GM08714 (cell line): ENCODE results near the gene ARFGEF3.
"Not testable (repeated sequence)": the region's sequence is repeated elsewhere in the genome, so short reads cannot be mapped to it uniquely, and the experiment has no call there.

Source experiments
- H3K4me3 ChIP-seq: fragments of 200-500 bp; sonication (Bioruptor generic); 2 replicates; pipeline ENCODE4 v1.5.1; 2014; ENCODE audit warnings: mild to moderate bottlenecking, low read length, inconsistent platforms
- ZNF274 ChIP-seq: IDR thresholded peaks from 2 replicates; pipeline ENCODE4 v1.6.1; 2012; ENCODE audit warnings: mild to moderate bottlenecking, low read depth, low read length

The ARFGEF3 gene

GRCh38 chr6:138330763-138331162 is 169.0 kb downstream of the ARFGEF3 start:
- TF ChIP-seq ZNF274, result no peak
- no peak overlapping the region for H3K4me3 ChIP-seq

- TF ChIP-seq ZNF274, result no peak
- H3K4me3 ChIP-seq, result no peak overlapping the region
Measured at GRCh38 chr6:138331444-138331843, 169.7 kb downstream of the ARFGEF3 start.

DNA sequence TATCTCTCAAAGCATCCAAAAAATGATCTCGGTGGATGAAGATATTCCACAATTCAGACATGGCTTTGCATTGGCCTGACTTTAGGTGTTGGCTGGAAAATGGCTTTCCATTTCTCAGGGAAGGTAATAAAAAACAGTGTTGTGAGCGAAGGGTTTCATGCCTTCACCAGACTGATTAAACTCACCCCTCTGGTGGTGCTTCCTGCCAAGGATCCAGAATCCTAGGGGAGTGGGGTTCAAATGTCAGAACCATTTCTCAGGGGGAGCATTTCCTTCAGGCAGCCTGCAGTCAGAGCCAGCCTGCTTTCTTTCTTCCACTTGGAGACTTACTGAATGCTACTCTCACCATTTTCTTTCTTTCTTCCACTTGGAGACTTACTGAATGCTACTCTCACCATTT is 170.2 kb downstream of the ARFGEF3 start:
- H3K4me3 ChIP-seq, result no peak overlapping the region
- TF ChIP-seq ZNF274, result no peak

DNA sequence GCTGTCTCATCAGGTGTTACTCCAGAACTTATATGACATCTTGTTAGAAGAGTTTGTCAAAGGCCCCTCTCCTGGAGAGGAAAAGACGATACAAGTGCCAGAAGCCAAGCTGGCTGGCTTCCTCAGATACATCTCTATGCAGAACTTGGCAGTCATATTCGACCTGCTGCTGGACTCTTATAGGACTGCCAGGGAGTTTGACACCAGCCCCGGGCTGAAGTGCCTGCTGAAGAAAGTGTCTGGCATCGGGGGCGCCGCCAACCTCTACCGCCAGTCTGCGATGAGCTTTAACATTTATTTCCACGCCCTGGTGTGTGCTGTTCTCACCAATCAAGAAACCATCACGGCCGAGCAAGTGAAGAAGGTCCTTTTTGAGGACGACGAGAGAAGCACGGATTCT is 172.3 kb downstream of the ARFGEF3 start:
- TF ChIP-seq ZNF274, result no peak
- H3K4me3 ChIP-seq, result no peak overlapping the region

- H3K4me3 ChIP-seq, result no peak overlapping the region
- TF ChIP-seq ZNF274, result no peak
Measured at GRCh38 chr6:138334963-138335362, 173.2 kb downstream of the ARFGEF3 start.

DNA sequence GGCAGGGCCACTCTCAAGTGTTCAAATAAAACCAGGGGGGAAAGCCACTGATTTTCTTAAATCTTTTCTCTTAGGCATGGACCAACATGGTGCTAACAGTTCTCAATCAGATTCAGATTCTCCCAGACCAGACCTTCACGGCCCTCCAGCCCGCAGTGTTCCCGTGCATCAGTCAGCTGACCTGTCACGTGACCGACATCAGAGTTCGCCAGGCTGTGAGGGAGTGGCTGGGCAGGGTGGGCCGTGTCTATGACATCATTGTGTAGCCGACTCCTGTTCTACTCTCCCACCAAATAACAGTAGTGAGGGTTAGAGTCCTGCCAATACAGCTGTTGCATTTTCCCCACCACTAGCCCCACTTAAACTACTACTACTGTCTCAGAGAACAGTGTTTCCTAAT is 174.5 kb downstream of the ARFGEF3 start:
- no peak for TF ChIP-seq ZNF274
- no peak overlapping the region for H3K4me3 ChIP-seq

GRCh38 chr6:138337076-138337475 is 175.3 kb downstream of the ARFGEF3 start:
- no peak for TF ChIP-seq ZNF274
- H3K4me3 ChIP-seq, result no peak overlapping the region

DNA sequence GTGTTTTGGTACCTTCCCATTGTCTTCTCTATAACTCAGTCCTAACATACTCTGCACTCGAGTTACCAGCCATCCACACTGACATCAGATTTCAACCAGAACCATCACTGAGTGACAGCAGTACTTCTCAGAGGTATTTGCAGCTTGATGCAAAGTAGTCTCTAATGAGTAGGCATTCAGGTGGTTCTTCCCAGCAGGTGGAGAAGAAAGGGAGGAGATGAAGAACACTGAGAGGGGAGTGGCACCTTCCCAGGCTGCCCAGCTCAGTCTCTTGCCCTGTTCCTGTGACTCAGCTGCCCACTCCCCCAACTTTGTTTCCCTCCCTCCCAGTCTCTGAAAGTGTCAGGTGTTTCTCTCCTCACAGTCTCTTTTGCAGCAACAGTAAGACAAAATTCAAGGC is 177.3 kb downstream of the ARFGEF3 start:
- no peak for TF ChIP-seq ZNF274
- H3K4me3 ChIP-seq, result no peak overlapping the region

DNA sequence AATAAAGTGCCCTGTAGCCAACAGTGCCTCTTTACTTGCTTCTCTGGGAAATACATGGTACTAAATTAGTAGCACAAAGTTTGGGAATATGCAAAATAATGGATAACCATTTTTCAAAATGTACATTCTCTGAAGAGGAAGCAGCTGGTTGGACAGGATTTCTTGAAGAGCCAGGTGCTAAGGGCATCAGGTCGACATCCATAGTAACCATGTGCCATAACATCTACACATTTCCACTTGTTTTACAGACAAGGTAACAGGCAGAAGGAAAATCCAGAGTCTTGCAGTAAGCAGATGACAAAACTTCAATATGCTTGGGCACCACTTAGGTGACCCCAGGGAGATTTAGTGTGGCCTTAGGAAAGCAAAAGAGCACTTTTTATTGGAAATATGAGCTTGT is 179.4 kb downstream of the ARFGEF3 start:
- TF ChIP-seq ZNF274, result no peak
- no peak overlapping the region for H3K4me3 ChIP-seq

DNA sequence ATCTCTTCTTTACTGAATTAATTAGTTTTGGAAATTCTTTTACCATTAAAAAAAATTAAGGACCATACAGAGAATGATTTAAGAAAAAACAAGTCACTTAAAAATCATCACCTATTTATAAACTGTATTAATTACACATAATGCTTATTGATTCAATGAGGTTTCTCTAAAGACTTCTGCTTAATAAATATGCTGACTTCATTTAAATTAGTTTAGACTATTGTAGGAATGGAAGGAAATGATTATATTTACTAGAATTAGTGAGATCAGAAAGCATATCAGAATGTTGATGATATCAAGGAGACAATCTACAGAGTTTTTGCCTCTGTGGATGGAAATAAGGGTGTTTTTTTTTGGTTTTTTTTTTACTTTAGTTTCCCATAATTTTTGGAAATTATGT is 181.4 kb downstream of the ARFGEF3 start:
- no peak for TF ChIP-seq ZNF274
- H3K4me3 ChIP-seq, result no peak overlapping the region

GRCh38 chr6:138345565-138346285 is 184.0 kb downstream of the ARFGEF3 start:
- TF ChIP-seq ZNF274, result no peak
- H3K4me3 ChIP-seq, result no peak overlapping the region

DNA sequence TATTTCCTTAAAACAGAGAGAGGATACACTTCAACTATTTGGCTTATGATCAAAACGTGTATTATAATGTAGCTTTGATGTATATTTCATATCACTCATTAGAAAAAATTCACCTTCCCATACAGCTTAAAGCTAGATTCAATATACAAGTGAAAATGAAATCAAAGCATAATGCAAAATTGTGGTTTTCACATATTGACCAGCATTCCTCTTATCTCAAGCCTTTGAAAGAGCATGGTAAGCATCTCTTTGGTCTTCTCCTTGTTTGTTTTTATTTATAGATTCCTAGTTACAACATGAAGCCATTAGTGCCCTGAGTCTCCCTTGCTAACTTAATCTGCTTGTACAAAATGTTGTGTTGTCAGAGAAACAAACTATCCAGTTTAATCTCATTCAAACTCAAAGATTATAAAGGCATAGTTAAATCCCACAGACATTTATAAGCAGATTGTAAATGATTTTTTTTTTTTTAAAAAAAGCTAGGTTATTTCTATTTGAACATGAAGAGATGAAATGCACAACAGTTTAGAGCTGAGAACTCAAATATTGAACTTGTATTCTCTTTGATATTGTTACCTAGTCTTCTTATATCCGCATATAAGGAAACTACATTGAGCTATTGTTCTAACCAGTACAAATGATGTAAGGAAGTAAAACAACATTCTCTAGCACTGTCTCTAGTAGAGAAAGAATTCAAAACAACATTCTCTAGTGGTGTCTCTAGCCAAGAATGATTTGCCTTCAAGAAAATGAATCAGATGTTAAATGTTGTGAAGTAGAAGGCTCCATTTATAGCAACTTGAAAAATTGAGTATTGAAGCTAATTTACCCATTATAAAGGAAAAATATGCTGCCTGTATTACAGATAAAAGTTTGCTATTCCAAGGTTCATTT is 184.8 kb downstream of the ARFGEF3 start:
- TF ChIP-seq ZNF274, result no peak

GRCh38 chr6:138347864-138348263 is 186.1 kb downstream of the ARFGEF3 start:
- H3K4me3 ChIP-seq, result no peak overlapping the region
- no peak for TF ChIP-seq ZNF274

More for the DNA sequence above, 184.8 kb downstream of the ARFGEF3 start:
- no peak overlapping the region for H3K4me3 ChIP-seq

DNA sequence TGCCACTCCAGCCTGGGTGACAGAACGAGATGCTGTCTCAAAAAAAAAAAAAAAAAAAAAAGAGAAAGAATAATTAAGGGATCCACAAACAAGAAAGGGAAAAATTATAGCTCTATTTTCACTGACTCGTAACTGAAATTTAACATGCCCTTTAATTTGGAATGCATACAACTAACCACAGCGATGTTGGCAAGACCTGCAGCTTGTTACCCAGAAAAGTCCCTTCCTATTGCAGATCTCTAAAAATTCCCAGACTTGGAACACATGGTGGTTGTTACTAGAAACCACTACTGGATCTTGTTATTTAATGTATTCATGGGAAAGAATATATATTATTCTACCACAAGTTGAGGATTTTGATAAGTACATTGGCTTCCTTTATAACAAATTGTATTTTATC is 188.2 kb downstream of the ARFGEF3 start:
- no peak for TF ChIP-seq ZNF274
- H3K4me3 ChIP-seq, result no peak overlapping the region

GRCh38 chr6:138357928-138358327 is 196.2 kb downstream of the ARFGEF3 start:
- no peak for TF ChIP-seq ZNF274
- no peak overlapping the region for H3K4me3 ChIP-seq

GRCh38 chr6:138368684-138369083 is 206.9 kb downstream of the ARFGEF3 start:
- not testable (repeated sequence) for H3K4me3 ChIP-seq
